ENCODE data around the gene ORMDL3. TPM values are rescaled to one million over a fixed set of nuclear protein-coding genes. Genes with fewer than 3 reads are reported as not detected.
A peak's percentile ranks its signal among the peaks of the same experiment; 100 is the strongest.

Gene ORMDL3
- total RNA-seq, 1 donor from 2014 or later: 47.8 TPM

- Mint-ChIP-seq H3K4me1 (peaks cover 14% of the 10 kb centered on the region), H3K36me3 (ENCODE audit: low read depth) (no peaks in the 10 kb centered on the region), H3K4me3 (no peak overlapping the region), H3K27me3 (ENCODE audit: low read depth) (no peaks in the 10 kb centered on the region), H3K27ac (ENCODE audit: unreplicated experiment) (peak overlapping the region; percentile 58), H3K9me3 (no peaks in the 10 kb centered on the region)
- no peak for DNase-seq (ENCODE audit: low read depth, low spot score)
- TF ChIP-seq CTCF (conservative IDR thresholded peaks at IDR 0.05): no peak
Measured at GRCh38 chr17:39934324-39934723, 6.9 kb upstream of the ORMDL3 start.

GRCh38 chr17:39933912-39934311, 6.5 kb upstream of the ORMDL3 start:
- Mint-ChIP-seq H3K4me3 (no peak overlapping the region), H3K4me1 (peaks cover 10% of the 10 kb centered on the region), H3K36me3 (ENCODE audit: low read depth) (no peaks in the 10 kb centered on the region), H3K27ac (ENCODE audit: unreplicated experiment) (peak overlapping the region; percentile 58), H3K27me3 (ENCODE audit: low read depth) (no peaks in the 10 kb centered on the region), H3K9me3 (no peaks in the 10 kb centered on the region)
- no peak for DNase-seq (ENCODE audit: low read depth, low spot score)
- no peak for TF ChIP-seq CTCF (conservative IDR thresholded peaks at IDR 0.05)

GRCh38 chr17:39929646-39930407, 2.4 kb upstream of the ORMDL3 start:
- Mint-ChIP-seq H3K4me3 (peak overlapping the region; percentile 64), H3K27ac (ENCODE audit: unreplicated experiment) (no peak overlapping the region), H3K27me3 (ENCODE audit: low read depth) (no peaks in the 10 kb centered on the region), H3K4me1 (peaks cover 34% of the 10 kb centered on the region), H3K9me3 (no peaks in the 10 kb centered on the region), H3K36me3 (ENCODE audit: low read depth) (no peaks in the 10 kb centered on the region)
- TF ChIP-seq CTCF (conservative IDR thresholded peaks at IDR 0.05): no peak
- DNase-seq (ENCODE audit: low read depth, low spot score): no peak

GRCh38 chr17:39928858-39929645, 1.7 kb upstream of the ORMDL3 start:
- peaks cover 42% of the 10 kb centered on the region for H3K4me1 Mint-ChIP-seq
- H3K27ac Mint-ChIP-seq (ENCODE audit: unreplicated experiment): no peak overlapping the region
- H3K36me3 Mint-ChIP-seq (ENCODE audit: low read depth): no peaks in the 10 kb centered on the region
- peak overlapping the region; percentile 64 for H3K4me3 Mint-ChIP-seq
- TF ChIP-seq CTCF (conservative IDR thresholded peaks at IDR 0.05): no peak
- DNase-seq (ENCODE audit: low read depth, low spot score): no peak
- no peaks in the 10 kb centered on the region for H3K27me3 Mint-ChIP-seq (ENCODE audit: low read depth)
- H3K9me3 Mint-ChIP-seq: no peaks in the 10 kb centered on the region

- no peak for DNase-seq (ENCODE audit: low read depth, low spot score)
- no peak for TF ChIP-seq CTCF (conservative IDR thresholded peaks at IDR 0.05)
- Mint-ChIP-seq H3K36me3 (ENCODE audit: low read depth) (no peaks in the 10 kb centered on the region), H3K9me3 (no peaks in the 10 kb centered on the region), H3K4me1 (peaks cover 41% of the 10 kb centered on the region), H3K27me3 (ENCODE audit: low read depth) (no peaks in the 10 kb centered on the region), H3K4me3 (peak overlapping the region; percentile 94), H3K27ac (ENCODE audit: unreplicated experiment) (peak overlapping the region; percentile 95)
Measured at GRCh38 chr17:39927929-39928857, 792 bp upstream of the ORMDL3 start.

Data from neural crest cell (in vitro differentiated cells).